Inferior parietal cortex (tissue), 1 donor: ENCODE data around the gene INPP4A.

ENCODE experiments used
- DNase-seq: peaks from one replicate; pipeline ENCODE4 v3.0.0-alpha.2; 2016; ENCODE audit errors: extremely low spot score

The INPP4A gene

DNA sequence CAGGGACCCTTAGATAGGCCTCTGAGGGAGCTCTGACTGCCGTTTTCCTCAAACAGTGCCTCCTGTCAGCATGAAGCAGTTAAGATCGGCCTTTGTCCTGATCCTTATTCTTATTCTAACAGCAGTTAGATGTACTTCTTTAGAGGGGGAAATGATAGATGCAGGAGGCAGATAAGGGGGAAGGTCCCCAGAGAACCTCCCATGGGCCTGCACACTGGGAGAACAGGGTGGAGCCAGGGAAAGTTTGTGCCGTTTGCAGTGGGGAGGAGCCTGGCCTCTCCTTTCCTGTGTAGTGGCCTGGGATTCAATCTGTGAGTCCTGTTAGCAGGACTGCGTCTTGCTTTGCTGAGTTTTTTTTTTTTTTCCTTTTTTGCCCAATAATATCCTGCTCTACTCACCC, 7.9 kb upstream of the INPP4A start:
- no peak for DNase-seq

DNA sequence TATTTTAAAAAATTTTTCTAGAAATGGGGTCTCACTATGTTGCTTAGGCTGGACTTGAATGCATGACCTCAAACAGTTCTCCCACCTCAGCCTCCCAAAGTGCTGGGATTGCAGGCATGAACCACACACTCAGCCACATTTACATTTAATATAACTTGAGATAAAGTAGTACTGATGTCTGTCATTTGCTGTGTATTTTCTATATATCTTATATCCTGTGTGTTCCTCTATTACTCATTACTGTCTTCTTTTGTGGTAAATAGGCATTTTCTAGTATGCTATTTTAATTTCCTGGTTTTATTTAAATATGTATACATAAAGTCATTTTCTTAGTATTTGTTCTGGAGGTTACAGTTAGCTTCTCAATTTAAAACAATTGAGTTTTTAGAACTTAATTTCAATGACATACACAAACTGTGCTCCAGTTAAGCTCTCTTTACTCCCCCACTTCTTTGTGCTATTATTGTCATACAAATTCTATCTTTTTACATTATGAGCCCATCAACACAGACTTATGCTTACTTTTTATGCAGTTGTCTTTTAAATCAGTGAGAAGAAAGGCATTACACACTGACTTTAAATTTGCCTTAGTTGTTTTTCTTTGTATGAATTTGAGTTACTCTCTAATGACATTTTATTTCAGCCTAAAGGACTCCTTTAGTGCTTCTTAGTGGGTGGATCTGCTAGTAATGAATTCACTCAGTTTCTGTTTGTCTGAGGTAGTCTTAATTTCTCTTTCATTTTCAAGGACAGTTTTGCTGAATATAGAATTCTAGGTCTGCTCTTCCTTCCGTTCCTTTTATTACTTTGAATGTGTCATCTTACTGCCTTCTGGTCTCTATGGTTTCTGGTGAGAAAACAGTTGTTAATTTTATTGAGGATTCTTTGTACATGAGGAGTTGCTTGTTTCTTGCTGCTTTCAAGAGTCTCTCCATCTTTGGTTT, 6.2 kb upstream of the INPP4A start:
- no peak for DNase-seq

DNA sequence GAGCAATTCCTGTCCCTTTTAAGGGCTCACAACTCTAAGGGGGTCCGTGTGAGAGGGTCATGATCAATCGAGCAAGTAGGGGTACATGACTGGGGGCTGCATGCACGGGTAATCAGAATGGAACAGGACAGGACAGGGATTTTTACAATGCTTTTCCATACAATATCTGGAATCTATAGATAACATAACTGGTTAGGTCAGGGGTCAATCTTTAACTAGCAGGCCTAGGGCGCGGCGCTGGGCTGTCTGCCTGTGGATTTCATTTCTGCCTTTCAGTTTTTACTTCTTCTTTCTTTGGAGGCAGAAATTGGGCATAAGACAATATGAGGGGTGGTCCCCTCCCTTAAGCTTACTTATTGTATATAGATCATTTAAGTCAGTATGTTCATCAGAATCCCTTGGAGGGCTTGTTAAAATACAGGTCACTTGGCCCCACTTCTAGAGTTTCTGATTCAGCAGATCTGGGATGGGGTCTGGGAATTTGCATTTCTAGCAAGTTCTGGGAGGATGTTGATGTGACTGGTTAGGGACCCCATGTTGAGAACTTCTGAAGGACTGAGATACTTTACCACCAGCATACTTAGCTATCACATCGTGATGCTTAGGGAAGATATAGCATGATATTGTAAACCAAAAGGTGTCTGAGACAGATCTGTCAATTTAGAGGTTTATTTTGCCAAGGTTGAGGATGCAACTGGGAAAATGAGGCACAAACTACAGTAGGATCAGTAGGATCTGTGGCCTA, 2.8 kb upstream of the INPP4A start:
- no peak for DNase-seq

DNA sequence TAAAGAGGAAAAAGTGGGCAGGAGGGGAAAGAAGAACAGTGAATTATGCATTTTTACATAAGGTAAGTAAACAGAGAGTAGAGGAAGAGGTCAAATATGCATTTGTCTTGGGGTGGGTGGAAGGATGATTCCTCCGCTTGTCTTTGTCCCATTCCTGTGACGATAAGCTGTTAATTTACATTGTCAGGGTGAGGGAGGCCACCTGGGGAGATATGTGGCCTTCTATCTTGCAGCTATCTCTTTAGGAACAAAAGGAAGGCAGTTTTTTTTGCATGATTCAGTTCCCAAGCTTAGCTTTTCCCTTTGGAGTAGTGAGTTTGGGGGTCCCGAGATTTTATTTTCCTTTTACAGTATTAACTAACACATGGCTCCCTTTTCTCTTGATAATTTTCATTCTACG, 2.2 kb upstream of the INPP4A start:
- no peak for DNase-seq

DNA sequence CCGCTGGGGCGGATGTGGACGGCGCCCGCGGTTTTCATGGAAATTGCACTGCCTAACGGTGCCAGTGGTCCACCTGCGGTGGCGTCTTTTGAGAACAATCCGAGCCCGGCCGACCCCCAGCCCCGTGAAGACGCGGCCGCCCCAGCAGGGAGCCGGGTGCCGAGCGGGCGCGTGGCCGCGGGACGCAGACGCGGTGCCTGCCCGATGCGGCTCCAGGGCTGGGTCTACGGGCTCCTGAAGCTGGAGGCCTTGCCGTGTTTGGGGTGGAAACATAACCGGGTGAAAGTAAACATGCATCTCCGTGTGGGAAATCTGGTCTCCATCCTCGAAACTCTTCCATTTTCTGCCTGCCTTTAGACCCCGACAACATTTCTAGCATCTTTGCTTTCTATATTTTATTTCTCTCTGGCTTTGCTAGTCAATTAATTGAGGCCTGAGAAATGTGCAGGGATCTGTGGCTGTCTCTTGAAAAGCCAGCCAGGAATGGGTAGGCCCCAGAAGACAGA, 572 bp downstream of the INPP4A start:
- peak; percentile 42 for DNase-seq

DNA sequence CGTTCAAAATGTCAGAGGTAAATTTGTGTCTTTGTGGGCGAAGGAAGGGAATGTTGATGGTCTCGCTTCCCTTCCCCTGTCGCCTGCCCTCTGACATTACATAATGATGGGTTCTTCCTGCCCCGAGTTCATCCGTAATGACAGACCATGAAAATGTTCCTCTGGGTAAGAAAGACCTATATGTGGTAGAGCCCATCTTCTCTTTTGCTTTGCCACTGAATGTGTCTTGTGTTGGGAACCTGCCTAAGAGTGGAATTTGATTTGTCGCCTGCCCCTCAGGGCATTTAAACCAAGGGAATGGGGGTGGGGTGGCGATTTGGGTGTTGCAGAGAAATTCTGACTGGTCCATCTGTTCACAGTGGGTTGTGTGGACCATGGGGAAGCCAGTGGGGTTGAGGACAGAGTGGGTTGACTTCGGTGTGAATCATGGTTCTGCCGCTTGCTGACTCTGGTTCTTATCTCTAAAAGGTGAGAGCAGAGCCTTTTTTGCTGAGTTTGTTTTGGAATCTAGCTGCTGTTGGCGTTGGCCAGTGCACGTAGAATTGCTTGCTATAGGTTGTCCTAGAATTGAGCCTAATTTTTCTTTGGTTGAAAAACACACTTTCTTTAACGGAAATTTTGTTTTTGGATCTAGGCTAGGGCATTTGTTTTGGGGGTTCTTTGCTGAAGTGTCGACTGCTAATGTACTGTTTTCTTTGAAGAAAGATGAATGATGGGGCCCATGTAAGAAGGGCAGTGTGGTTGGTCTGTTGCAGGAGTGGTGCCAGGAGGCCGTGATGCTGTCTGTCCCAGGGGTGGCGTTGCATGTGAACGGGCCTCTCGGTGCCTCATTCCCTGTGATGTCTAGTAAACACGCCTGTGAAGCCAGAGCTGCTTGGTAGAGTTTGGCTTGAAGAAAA, 1.3 kb downstream of the INPP4A start:
- no peak for DNase-seq

DNA sequence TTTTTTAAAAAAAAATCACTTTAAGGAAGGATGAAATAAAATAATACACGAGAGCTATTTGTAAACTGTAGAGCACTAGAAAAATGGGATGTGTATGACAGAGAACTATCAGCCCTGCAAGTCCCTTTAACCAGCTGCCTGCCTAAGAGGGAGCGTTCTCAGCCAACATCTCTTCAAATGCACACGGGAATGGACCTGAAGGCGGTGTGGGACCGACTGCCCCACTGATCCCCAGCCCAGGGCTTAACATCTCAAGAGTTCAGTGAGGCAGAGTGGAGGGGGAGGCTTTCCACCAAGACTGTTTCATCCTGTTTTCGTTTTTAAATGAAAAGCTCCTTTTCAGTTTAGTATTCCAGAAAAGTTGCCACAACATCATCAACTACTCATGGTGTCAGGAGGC, 2.2 kb downstream of the INPP4A start:
- no peak for DNase-seq

DNA sequence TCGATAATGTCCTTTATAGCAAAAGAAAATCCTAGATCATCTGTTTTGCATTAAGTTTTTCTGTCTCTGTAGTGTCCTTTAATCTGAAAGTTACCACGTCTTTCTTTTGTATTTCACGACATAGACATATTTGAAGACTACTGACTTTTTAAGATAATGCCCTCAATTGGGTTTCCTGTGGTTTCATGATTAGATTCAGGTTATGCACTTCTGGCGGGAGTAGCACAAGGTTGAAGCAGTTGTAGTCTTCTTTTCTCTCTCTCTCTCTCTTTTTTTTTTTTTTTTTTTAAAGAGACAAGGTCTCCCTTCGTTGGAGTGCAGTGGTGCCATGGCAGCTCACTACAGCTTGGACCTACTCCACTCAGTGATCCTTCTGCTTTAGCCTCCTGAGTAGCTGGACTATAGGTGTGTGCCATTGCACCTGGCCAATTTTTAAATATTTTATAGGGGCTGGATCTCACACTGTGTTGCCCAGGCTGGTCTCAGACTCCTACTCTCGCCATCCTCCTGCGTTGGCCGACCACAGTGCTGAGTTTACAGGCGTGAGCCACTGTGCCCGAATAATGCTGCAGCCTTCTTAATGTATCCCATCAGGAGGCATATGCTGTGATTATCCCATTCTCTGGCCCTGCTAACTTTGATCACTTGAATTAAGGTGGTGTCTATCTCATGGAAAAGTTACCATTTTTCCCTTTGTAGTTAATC, 3.9 kb downstream of the INPP4A start:
- DNase-seq, result no peak

DNA sequence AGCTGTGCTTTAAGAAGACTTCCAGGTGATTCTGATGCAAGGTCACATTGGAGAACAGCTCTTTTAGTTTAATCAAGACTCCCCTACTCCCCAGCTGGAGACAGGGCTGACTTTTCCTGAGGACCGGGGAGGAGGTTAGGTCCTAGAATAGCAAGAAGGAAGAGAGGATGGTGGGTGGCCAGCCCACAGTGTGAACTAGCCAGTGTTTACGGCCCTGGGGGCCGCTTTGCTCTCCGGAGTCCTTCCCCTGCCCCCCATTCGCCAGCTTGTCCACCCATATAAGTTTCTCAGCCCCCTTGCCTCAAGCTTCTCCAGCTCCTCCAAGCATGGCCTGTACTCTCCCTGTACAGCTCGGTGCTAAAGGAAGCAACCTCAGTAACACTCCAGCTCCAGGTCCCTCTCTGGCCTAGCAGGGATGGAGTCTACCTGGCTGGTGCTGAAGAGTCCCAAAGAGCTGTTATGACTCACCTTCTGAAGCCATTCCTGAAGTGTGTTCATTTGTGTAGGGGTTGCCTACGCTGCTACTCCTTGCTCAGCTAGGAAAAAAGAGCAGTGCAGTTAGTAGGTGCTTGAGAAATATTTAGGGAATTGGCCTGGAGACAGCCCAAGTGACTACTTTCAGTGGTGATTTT, 7.9 kb downstream of the INPP4A start:
- DNase-seq, result no peak

DNA sequence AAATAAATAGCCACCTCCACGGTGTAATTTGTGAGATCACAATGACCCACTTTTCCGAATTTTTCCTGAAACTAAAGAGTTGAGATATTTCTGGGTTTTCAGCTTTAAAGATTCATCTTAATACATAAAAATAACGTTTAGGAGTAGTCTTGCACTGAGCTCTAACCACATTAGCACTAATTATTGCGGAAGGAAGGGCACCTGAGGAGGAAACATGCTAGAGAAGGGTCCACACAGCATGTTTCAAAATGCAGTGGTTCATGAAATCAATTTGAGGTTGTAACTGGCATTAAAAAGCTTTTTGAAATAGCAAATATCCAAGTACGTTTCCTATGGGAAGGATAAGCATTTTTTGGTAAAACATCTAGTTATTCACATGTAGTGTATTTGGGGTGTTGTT, 8.4 kb downstream of the INPP4A start:
- DNase-seq, result no peak

DNA sequence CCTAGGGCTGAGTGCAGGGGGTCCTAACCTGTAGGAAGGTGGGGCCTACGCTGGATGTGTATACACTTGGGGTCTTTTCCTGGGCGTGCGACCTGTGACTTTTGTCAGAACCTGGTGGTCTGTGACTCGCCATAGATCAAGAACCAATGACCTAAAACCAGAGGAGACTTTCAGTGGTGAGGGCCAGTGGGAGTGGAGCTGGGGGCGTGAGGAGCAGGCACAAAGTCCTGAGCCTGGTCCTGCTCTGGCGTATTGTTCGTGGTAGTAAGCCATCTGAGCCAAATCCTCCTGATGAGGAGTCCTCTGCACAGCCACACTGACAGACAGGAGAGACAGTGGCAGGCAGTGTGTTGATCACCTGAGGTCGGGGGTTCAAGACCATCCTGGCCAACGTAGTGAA, 8.9 kb downstream of the INPP4A start:
- no peak for DNase-seq

DNA sequence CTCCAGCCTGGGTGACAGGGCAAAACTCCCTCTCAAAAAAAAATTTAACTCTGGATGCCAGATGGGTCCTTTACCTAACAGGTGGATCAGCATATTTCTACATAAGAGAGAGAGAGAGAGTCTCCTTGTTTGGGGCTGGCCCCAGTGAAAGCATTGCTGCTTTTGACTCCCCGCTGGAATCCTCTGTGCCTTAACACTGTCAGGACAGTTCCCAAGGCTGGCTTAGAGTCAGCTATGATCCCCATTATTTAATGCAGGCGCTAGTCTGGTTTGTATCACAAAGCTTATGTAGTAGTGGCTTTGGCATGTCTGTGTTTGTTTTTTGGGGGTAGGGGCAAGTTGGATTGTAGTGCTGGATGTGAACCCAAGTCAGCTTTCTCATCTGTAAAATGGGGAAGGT, 9.4 kb downstream of the INPP4A start:
- DNase-seq, result no peak

DNA sequence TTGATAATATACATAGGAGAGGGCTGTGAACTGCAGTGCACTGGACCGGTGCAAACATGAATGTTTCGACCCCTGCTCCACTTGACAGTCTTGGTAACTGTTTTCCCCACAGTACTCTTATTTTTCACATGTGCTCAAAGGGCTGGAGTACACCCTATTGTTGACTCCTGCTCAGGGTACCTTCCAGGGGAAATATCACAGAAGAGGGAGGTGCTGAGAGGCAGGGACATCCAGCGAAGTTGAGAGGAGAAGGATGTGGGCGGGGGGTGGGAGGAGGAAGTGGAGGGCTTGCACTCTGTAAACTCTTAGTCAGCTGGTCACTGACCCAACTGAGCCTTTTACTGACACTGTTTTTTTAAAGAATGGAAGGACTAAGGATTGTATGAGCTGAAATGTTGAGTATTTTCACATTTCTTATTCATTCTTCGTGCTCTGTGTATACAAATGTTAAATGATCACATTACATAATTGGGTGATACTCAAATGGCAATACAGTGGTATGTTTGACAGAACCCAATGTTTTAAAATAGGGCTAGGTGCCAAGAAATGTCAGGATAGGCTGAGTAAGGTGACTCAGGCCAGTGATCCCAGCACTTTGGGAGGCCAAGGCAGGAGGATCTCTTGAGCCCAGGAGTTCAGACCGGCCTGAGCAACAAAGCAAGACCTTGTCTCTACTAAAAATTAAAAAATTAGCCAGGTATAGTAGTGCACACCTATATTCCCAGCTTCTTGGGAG, 10.0 kb downstream of the INPP4A start:
- no peak for DNase-seq

DNA sequence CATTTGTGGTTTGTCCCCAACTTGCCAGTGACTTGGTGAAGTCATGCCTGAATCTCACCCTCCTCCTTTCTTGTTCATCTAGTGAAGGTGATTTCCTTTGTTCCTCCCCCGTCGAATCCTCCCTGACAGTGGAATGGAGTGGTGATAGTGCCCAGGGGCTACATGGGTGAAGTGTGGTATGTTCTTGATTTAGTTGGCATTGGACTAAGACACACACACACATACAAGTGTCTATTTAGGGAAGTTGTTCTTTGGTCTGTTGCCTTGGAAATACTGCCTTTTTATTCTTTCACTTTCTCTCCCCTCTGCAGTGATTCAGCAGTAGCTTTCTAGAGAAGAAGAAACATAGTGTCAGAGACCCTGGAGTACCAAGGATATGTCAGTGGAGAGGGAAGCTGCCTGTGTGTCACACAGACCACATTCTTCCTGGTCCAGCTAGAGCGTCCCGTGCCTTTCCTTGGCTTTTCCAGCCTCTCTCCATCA, 10.9 kb downstream of the INPP4A start:
- no peak for DNase-seq

DNA sequence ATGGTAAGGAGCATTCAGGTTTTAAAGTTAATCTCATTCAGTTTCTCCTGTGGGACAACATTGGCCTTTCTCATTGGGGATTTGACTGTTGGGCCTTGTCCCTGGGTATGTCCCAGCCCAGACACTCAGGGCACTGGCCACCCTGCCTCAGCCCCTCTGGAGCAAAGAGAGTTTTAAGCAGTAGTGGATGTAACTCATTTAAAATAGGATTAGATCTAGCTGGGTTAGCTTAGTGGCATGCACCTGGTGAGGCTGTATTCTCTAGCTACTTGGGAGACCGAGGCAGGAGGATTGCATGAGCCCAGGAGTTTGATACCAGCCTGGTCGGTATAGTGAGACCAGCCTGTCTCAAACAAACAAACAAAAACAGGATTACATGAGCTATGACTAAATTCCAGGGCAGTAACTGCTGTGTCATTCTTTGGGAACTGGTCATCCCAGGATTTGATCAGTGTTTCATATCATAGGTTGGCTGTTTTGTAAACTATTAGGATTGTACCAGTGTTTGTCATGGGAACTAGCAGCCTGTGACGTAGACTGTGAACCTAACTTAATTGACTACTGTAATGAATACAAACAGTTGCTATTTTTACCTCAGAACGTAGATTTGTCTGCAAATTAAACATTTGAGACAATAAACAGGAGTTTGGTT, 12.5 kb downstream of the INPP4A start:
- no peak for DNase-seq

DNA sequence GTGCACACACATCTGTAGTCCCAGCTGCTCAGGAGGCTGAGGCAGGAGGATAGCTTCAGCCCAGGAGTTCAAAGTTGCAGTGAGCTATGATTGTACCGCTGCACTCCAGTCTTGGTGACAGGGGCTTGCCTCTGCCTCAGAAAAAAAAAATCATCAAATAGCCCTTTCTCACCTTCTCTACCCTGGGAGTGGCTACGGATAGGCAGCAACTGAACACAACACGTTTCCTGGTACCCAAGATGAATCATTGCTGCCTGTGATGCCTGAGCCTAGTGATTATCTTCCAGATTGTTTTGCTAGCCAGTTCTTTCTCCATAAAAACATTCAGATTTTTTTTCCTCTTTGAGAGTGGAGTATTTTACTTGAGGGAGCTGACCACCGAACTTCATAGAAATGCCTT, 13.5 kb downstream of the INPP4A start:
- DNase-seq, result no peak

DNA sequence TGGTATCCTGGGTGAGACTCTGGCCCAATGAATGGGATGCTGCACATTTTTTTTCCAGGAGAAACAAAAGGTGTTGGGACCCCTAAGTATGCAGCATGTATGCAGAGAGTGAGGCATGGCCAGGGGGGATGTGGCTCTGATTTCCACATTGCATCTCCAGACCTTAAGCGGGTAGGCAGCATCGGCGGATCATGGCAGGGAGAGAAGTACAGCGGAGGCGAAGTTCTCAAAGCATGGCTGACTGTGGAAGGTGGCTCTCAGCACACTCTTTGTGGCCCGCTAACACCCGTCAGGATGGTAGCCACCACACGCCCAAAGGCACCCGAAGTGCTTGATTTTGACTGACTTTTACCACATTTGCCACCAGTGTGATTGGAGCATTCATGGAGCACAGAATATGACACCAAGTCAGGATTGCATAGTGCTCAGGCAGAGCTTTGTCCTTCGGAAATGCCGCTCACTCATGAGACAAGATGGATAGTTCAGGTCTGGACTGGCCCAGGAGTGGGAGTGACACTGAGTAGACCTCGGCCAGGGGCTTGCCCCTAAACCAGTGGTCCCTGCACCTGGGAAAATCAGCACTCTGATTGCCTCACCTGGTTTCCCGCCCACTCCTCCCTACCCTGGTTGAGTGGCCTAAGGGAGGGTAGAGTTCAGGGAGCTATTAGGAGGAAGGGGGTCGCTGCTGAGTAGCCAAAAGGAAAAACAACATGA, 14.2 kb downstream of the INPP4A start:
- no peak for DNase-seq

DNA sequence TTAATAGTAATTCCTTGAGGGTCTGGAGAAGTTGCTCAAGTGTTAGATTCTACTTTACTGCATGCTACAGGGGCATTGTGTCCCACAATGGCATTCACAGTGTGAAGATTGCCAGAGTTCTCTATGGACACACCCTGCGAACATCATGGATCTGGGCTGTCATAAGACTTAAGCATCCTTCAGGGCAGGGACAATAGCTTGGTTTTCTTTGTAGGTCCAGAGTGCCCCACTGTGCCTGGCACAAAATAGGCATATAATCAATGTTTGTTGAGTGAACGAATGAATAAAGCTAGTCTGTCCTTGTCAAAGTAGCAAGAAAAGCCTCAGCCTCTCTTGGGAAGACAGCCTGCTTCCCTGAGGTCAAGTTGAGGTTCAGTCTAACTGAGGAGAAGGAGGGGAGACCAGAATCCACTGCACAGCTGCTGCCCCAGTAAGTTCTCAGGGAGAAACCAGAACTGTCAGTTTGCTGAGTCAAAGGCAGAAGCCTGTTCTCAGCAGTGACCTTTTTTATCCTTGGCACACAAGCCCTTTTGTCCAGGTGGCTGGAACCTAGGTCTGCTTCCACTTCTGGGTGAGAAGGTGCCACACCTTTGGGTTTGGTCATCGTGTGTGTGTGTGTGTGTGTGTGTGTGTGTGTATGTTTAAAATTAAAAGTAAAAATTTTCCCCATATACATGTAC, 15.0 kb downstream of the INPP4A start:
- no peak for DNase-seq
